SU-DHL-6 (cell line): ENCODE results near the gene CEP104.

Source experiments
- H2AFZ ChIP-seq: fragments of 200-600 bp; sonication (generic); 2 replicates; pipeline ENCODE4 v1.6.1; 2014; ENCODE audit warnings: low read depth, mild to moderate bottlenecking, moderate library complexity, mixed read lengths, antibody characterized with exemption, low read length; ENCODE audit not compliant: severe bottlenecking
- H3F3A ChIP-seq: fragments of 200-600 bp; shearing (Covaris generic); 2 replicates; pipeline ENCODE4 v1.6.0; 2016; ENCODE audit warnings: antibody characterized with exemption, mild to moderate bottlenecking; ENCODE audit not compliant: insufficient read depth
- H3K27ac ChIP-seq: fragments of 200-600 bp; sonication (generic); 2 replicates; pipeline ENCODE4 v1.5.1; 2016; ENCODE audit warnings: low read depth, mild to moderate bottlenecking, low read length, moderate library complexity, mixed read lengths
- H3K27me3 ChIP-seq: fragments of 200-600 bp; sonication (generic), shearing (Covaris generic); 2 replicates; pipeline ENCODE4 v1.6.0; 2014; ENCODE audit warnings: mild to moderate bottlenecking, low read length
- H3K36me3 ChIP-seq: fragments of 200-600 bp; sonication (generic); 2 replicates; pipeline ENCODE4 v1.6.1; 2014; ENCODE audit warnings: mild to moderate bottlenecking, low read length, mixed read lengths
- H3K4me2 ChIP-seq: fragments of 300-600, 200-600 bp; shearing (Covaris generic), sonication (generic); 2 replicates; pipeline ENCODE4 v1.6.0; 2014; ENCODE audit warnings: low read length, low read depth, mild to moderate bottlenecking; ENCODE audit not compliant: poor library complexity, severe bottlenecking
- H3K4me3 ChIP-seq: fragments of 200-600 bp; sonication (generic); 2 replicates; pipeline ENCODE4 v1.5.1; 2014; ENCODE audit warnings: antibody characterized with exemption, low read length, mild to moderate bottlenecking, mixed read lengths; ENCODE audit not compliant: insufficient read depth, poor library complexity, severe bottlenecking
- H3K79me2 ChIP-seq: fragments of 200-600 bp; sonication (generic); 2 replicates; pipeline ENCODE4 v1.6.1; 2014; ENCODE audit warnings: mild to moderate bottlenecking, low read length, moderate library complexity; ENCODE audit not compliant: insufficient read depth
- H3K9ac ChIP-seq: fragments of 200-600 bp; sonication (generic); 2 replicates; pipeline ENCODE4 v1.7.0; 2014; ENCODE audit warnings: mild to moderate bottlenecking, low read length
- H3K9me2 ChIP-seq: fragments of 200-600 bp; sonication (generic); replicated peaks from 2 replicates; pipeline ENCODE4 v1.6.1; 2014; ENCODE audit warnings: low read length; ENCODE audit not compliant: insufficient read depth
- H3K9me3 ChIP-seq: fragments of 200-600 bp; sonication (generic); 2 replicates; pipeline ENCODE4 v1.6.1; 2014; ENCODE audit warnings: low read length, mixed read lengths; ENCODE audit not compliant: insufficient read depth
- H4K20me1 ChIP-seq: fragments of 200-600 bp; sonication (generic); 2 replicates; pipeline ENCODE4 v1.6.1; 2014; ENCODE audit warnings: low read depth, mild to moderate bottlenecking, antibody characterized with exemption, low read length, moderate library complexity, mixed read lengths
- CTCF ChIP-seq: fragments of 200-600 bp; sonication (generic); IDR thresholded peaks from one replicate; pipeline ENCODE4 v1.5.1; 2017; ENCODE audit warnings: antibody characterized with exemption, mild to moderate bottlenecking, low read length, moderate library complexity; ENCODE audit not compliant: insufficient read depth, poor library complexity, severe bottlenecking
- EZH2phosphoT487 ChIP-seq: fragments of 200-600 bp; sonication (generic), shearing (Covaris generic); conservative IDR thresholded peaks from 2 replicates; pipeline ENCODE4 v1.6.1; 2018; ENCODE audit warnings: mild to moderate bottlenecking, antibody characterized with exemption, low read length, moderate library complexity, mixed read lengths

The CEP104 gene

GRCh38 chr1:3786468-3787348 lies 70.3 kb downstream of the CEP104 start:
- H3F3A ChIP-seq, result no peaks in the 10 kb centered on the region
- no peaks in the 10 kb centered on the region for H4K20me1 ChIP-seq
- H3K9me3 ChIP-seq, result no peaks in the 10 kb centered on the region
- no peaks in the 10 kb centered on the region for H3K9me2 ChIP-seq
- no peak overlapping the region for H3K4me2 ChIP-seq
- H3K4me3 ChIP-seq, result no peak overlapping the region
- H3K9ac ChIP-seq, result no peak overlapping the region
- TF ChIP-seq EZH2phosphoT487 (no peak), CTCF (no peak)
- no peak overlapping the region for H2AFZ ChIP-seq
- no peaks in the 10 kb centered on the region for H3K27me3 ChIP-seq
- no peaks in the 10 kb centered on the region for H3K79me2 ChIP-seq
- no peaks in the 10 kb centered on the region for H3K36me3 ChIP-seq
- H3K27ac ChIP-seq, result no peak overlapping the region

GRCh38 chr1:3785456-3786157 lies 71.4 kb downstream of the CEP104 start:
- H3K27ac ChIP-seq, result no peak overlapping the region
- no peaks in the 10 kb centered on the region for H3K9me3 ChIP-seq
- H2AFZ ChIP-seq, result no peak overlapping the region
- H3K9me2 ChIP-seq, result no peaks in the 10 kb centered on the region
- H3K4me2 ChIP-seq, result no peak overlapping the region
- TF ChIP-seq EZH2phosphoT487 (no peak), CTCF (peak; percentile 37)
- H3K36me3 ChIP-seq, result no peaks in the 10 kb centered on the region
- H3K27me3 ChIP-seq, result no peaks in the 10 kb centered on the region
- H3K79me2 ChIP-seq, result no peaks in the 10 kb centered on the region
- H4K20me1 ChIP-seq, result no peaks in the 10 kb centered on the region
- no peaks in the 10 kb centered on the region for H3F3A ChIP-seq
- H3K4me3 ChIP-seq, result no peak overlapping the region
- H3K9ac ChIP-seq, result no peak overlapping the region

- TF ChIP-seq CTCF, result no peak
- no peak for TF ChIP-seq EZH2phosphoT487
- Histone ChIP-seq H3K9me2 (no peaks in the 10 kb centered on the region), H3K4me2 (no peak overlapping the region)
These were observed 72.0 kb downstream of the CEP104 start for GRCh38 chr1:3785045-3785444.

More at GRCh38 chr1:3785045-3785444, 72.0 kb downstream of the CEP104 start:
- Histone ChIP-seq H3F3A (no peaks in the 10 kb centered on the region), H3K9me3 (no peaks in the 10 kb centered on the region), H3K27me3 (no peaks in the 10 kb centered on the region), H2AFZ (no peak overlapping the region), H3K36me3 (no peaks in the 10 kb centered on the region), H3K79me2 (no peaks in the 10 kb centered on the region), H3K4me3 (no peak overlapping the region), H3K9ac (no peak overlapping the region), H3K27ac (no peak overlapping the region), H4K20me1 (no peaks in the 10 kb centered on the region)
